Limb (tissue), 2 donors: ENCODE data around the gene SASH1.
A peak's percentile ranks its signal among the peaks of the same experiment; 100 is the strongest.

Source experiments
- DNase-seq, 2 donors: peaks; one replicate each; pipeline ENCODE4 v3.0.0-alpha.2; 2016; ENCODE audit errors: extremely low spot score in 2 of 2

The SASH1 gene

DNA sequence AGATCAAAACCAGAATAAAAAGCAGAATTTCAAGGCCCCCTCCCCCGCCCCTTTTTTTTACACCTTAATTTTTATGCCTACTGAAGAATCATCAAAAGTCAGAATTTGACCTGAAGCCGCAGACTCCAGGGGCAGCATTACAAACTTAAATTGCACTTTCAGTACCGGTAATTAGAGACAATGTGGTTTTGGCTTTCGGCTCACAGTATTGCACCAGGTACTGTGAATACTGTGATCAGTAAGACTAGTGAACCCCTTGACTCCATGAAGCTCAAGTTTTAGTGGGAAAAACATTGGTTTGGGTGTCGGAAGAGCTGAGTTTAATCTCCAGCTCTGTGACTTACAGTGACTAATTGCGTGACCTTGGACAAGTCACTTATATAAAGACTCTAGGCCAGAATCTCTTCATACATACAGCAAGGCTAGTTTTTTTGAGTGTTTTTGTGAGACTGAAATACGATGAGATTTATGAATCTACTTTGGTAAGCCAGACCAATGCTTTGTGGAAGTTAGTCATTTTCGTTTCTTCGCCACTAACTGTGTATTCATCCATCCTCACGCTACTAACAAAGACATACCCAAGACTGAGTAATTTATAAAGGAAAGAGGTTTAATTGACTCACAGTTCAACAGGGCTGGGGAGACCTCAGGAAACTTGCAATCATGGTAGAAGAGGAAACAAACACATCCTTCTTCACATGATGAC is 114.7 kb downstream of the SASH1 start:
- no peak for DNase-seq

DNA sequence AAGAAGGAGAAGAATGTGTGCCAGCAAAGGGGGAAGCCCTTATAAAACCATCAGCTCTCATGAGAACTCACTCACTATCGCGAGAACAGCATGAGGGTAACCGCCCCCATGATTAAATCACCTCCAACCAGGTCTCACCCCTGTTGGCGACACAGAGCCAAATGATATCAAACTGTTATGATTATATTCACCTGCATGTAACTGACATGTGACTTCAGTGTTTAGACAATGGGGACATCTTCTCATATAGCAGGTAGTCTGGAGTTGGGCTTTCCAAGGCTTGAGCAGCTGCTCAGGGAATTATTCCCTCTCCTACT is 115.2 kb downstream of the SASH1 start:
- no peak for DNase-seq

DNA sequence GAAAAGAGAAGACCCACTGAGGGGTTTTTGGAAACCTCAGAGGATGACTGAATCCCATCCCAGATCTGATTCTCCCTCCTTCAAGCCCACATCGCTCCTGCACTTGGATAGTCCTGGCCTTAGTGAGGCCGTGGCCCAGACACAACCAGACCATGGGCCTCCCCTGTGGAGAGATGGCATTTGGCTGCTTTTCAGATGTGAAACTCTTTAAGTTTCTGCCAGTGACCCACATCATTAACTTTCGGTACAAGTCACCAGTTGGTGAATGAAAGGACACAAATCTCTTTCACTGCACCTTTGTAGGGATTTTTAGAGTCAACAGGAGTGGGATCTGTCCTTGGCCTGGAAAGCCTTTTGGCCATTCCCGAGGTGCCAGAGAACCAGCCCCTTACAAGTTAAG is 116.6 kb downstream of the SASH1 start:
- DNase-seq: no peak

DNA sequence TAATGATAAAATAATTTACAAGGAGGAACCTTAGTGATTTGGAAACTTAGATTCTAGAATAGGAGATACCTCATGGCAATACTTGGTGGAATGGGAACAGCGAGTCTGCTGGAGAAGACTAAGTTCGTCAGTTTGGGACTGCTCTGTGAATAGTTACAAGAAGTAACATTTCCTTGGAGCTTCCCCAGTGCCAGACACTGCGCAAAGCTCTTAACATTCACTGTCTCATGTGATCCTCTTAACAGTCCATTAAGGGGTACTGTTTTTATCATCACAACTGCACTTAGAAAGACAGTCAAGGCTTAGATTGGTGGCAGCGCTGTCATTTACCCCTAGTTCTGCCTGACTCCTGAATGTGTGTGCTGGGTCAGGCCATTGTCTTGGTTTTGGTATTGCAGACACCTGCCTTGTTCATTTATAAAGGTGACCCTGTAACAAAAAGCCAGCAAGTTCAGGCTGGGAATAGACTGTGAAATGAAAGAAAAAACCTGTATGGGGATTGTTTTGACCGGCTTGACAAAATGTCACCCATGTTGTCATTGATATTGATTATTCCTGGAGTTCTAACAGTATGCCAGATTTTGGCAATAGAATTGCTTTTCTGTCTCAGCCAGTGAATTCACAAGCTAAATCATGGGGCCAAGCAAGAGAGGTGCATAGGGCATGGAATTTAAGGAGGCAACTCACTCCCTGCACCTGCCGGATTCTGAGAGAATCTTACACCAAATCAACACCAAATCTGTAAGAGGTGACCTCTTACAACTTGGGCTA is 118.4 kb downstream of the SASH1 start:
- DNase-seq: no peak

DNA sequence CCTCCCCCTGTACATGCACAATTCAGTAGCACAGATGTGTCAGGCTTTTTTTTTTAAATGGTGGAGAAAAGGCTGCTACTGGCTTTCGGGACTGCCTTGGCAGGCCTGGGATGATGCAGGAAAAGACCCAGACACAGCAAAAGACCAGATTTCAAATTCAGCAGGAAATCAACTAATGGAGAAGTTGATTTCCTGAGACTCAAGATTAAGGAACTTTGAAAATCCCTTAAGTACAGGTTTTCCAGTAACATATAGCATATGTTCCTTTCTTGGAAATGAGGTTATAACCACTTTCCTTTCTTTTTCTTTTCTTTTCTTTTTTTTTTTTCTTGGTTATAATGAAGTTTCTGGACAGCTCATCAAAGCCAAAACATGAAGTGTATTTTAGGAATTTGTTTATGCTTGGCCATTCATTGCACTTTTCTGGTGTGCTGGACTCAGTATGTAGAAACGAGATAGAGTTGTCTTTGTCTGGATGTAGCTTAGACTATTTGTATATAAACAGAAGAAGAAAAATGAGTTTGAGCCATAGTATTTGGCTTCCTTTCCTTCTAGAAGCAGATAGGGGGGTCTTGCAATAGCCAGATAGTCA is 119.4 kb downstream of the SASH1 start:
- DNase-seq: no peak

DNA sequence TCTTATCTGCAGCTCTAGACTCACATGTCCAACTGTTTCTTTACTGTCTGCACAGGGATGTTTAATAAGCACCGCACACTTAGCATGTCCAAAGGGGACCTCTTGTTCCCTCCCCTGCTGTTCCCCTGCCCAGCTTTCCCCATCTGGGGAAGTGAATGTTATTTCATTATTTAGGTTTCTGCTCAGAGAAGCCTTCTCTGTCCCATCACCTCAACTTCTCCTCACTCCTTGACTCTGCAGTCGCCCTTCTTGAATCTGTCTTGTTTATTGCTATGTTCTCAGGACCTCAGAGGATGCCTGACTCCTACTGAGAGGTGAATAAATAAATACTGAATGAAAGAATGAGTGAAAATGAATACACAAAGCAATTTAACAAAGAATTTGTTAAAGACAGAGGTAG is 121.0 kb downstream of the SASH1 start:
- no peak for DNase-seq

DNA sequence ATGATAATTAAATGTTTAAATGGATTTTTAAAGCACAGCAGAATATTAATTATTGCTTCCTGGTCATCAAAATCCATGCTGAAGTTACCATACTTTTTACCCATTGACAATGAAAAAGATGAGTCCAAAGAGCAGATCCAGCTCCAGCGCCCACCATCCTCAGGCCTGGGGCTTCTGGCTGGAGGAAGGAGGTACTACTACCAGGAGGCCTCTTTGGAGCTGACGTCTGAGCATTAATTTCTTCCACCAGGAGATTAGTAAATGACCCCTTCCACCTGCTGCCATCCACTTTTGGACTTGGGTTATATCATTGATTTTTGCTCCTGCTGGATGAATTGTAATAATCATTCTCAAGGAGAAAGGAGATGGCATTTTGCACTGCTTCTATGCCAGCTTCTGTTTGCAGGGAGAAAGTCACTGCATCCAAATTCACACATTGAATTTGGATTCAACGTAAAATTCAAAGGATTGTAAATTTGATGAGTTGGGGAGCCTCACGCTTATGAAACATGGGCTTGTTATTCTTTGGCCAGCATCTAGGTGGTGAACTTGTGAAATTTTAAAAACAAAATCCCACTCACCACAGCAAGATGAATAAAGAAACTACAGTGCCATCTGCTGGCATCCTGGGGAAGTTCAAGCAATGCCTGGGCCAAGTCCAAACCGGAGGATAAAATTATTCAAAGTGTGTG is 121.8 kb downstream of the SASH1 start:
- peak; percentile 86 to 87 for DNase-seq

DNA sequence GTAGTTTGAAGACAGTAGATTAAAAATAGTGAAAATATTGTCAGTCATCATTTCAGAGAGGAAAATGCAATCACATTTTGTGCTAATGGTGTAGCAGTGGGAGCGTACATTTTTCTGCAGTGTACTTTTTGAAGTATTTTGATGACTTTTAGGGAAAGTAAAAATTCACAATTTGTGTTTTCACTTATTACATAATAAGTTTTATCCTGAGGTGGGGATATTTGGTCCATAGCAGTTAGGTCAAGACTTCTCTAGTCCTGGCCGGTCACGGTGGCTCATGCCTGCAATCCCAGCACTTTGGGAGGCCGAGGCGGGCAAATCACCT is 122.3 kb downstream of the SASH1 start:
- DNase-seq: no peak

DNA sequence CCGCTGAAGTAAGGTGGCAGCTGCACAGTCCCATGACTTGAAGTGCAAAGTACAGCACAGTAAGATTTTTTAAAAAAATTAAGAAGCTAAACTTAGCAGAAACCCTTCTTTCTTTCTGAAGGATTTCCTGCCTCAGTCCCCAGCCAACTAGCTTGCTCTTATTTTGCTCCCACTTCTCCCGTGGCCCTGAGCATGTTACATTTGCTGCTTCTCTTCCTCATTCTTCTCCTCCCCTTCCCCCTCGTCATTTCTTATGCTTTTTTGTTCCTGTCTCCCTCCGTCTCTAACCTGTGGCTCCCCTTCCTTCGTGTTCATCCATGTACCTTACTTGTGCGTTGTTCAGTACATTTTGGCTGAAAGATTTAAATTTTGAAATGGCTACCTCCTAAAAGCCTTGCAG is 123.0 kb downstream of the SASH1 start:
- DNase-seq: no peak

DNA sequence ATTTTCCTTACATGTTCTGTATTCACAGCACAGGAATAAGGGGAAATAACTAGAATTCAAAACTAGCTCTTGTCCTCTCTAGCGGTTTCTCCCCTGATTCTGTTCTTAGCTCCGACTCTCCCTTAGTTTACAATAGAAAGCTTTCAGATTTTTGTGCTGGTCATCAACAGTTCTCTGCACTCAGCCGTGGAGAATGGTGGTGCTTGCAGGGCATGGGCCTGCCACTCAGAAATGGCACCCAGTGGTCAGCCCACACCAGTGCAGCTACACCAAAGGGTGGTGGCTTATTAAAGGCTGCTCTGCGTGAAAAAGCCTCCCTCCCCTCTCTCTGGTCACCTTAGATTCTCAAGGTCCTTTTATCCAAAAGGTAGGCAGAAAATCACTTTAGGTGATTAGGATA is 123.5 kb downstream of the SASH1 start:
- no peak for DNase-seq

DNA sequence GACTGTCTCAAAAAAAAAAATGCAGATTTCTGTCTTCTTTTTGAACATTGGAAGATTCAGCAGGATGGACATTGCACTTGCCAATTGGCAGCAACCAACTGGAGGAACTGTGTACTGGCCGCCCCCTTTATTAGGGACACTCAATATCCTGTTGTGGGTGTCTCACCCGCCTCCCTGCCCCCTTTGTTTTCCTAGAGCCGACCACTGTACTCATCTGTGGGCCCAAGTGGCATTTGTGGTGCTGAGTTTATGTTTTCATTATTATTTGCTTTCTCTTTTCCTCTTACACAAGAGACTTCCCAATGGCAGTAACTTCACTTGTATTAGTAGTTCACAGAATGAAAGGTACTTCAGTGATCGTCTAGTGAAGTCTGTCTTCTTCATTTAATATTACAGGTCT is 125.3 kb downstream of the SASH1 start:
- DNase-seq: no peak

DNA sequence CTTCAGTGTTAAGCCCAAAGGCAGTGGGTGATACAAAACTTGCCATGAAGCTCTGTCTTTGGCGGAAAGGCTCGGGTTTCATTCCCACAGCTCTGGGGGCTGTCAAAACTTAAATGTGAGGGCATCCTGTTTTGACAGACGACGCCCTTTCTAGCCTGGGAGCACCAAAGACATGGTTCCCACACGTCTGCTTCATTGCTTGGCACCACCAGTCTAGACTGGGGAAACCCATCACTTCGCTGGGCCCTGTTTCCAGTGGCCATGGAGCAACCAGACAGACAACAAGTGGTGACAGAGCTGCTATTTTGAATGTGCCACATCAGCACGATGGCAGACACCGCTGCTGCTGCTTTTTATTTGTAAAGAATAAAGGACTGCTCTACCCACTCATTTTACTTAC is 127.5 kb downstream of the SASH1 start:
- no peak for DNase-seq

DNA sequence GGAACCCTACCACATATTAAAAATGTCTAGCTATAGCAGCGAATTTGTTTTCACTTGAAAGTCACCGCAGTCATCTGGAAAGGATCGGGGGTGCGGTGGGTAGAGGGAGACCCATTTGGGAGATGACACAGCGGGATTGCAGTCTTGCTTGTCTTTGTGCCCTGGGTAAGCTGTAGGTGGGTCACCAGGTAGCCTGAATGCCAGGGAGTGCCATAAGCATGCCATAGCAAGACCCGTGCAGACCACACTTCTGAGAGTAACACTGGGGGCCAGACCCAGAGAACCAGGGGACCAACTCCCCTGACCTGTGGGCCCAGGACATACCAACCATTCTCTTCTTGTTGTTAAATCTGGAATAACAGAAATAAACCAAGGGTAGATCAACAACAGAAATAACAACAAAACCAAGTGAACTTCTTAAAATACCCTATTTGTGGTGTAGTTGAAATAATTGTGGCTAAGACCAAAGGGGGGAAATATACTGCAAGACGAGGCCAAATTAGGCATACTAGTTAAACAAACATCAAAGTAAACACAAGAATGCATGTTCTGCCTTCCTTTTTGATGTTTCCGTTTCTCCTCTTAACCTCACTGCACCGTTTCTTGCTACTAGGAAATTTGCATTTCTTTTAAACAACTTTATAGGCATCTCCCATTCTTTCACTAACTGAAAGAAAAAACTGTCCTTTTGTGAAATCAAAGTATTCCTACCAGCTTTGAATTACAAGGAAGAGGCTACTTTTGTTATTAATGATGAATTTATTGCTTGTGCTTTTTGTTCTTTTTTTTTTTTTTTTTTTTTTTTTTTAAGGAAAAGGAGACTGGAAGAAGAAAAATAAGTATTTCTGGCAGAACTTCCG is 128.2 kb downstream of the SASH1 start:
- DNase-seq: no peak

DNA sequence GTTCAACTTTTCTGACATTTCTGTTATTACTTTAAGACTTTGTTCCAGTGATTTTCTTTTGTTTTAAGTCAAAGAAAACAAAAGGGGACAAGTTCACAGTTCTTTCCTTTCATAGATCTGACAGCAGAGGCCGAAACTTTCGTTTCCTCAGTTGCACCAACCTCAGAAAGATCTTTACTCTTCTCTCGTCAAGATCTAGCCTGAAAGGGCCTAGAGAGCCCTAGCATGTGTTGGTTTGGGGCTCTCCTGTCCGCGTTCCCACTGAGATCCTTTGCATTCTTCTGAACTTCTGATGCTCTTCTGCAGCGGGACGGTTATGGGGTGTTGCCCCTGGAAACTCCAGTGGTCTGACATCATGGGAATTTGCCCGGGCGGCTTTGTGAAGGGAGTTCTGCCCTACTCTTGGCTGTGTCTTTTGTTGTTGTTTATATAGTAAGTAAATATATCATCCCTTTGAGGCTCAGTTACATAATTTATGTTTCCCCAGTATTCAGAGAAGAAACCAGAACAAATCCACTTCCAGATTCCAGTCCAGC is 129.1 kb downstream of the SASH1 start:
- no peak for DNase-seq

DNA sequence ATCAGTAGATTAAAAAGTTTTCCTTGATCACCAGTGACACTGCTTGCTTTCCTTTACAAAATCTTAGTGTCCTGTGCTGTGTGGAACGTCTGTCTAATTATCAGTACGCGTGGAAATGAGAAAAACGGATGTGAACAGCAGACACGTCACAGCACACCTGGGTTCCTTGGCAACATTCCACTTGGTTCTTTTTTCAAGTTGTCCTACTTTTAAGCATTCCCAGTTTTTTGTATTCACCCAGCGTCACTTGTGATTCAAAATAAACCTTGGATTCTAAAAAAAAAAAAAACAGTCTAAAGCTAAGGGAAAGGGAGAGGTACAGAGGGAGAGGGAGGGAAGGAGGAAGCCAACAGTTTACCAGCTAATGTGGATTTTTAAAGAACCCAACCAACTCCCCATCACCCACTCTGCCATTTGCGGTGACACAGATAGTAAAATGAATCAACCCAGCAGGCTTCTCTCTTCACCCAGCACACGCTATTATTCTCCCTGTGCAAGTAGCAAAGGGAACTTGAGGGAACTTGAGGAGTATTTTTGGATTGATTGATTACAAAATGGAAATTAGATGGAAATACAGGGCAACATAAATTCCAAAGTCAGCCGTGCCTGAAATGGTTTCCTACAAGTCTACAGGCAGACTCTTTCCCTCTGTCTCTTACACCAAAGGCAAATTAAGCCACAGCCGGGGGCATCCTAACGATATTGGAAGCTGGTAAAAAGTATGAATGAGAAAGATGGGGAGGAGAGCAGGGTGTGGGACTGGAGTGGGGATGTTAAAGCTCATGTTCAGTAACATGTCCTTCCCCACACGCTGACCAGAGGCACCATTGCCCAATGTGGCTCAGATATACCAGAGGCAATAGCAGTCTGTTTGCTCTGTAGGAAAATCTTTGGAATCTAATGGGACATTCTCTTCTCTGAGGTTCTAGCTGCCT is 129.8 kb downstream of the SASH1 start:
- DNase-seq: no peak

DNA sequence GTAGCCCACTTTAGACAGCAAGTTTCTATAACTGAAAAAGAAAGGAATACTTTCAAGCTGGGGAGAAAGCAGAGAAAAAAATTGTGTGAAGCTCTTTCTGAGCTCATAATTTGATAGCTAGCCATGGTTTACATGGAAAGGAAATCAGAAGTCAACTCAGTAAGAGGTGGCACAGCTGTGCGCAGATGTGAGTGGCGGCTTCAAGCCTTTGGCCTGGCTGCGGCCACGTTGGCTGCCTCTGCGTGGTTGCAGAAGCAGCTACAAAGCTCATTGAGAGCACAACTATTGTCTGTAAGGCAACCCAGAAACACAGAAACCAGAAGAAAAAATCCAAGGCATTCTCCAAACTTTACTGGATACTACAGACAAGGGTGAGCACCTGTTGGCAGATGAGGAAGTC is 136.9 kb downstream of the SASH1 start:
- no peak for DNase-seq

DNA sequence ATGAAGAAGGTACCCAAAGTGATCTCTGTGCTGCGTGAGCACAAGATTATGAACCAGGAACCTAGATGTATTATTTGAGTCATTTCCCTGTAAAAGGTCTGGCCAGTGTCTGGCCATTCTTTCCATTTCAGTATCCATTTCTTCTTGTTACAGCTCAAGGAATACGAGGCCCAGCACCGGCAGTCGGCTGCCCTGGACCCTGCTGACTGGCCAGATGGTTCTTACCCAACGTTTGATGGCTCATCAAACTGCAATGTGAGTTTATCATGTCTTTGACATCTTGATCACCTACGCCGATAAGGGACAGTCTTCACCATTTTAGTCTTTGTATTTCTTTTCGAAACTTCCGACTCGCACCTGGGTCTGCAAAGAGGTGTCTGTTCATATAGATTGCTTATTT is 144.8 kb downstream of the SASH1 start:
- no peak for DNase-seq

DNA sequence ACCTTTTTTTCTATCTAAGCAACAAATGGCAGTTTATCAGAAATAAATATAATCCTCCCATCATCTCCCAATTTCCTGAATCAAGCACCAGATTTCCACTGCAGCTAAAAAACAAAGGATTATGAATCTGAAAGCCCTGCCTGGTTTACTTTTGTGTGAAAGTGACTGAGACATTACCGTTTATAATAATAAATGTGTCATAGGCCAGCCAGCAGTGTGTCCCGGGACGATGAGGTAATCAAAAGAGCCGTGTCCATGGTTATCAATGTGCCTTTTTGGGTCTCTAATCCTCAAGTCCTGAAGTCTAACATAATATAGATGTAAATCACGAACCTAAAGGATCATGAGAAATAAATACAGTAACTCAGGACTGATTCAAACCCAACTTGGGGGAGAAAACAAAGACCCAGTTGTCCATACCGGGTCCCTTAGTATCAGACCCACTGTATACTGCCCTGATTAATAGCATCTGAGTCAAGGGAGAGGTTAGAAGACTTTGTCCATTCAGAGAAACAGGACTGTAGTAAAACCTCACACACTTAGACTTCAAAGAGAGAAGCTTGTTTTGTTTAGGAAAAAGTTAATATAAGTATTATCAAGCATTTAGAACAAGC is 149.1 kb downstream of the SASH1 start:
- no peak for DNase-seq

DNA sequence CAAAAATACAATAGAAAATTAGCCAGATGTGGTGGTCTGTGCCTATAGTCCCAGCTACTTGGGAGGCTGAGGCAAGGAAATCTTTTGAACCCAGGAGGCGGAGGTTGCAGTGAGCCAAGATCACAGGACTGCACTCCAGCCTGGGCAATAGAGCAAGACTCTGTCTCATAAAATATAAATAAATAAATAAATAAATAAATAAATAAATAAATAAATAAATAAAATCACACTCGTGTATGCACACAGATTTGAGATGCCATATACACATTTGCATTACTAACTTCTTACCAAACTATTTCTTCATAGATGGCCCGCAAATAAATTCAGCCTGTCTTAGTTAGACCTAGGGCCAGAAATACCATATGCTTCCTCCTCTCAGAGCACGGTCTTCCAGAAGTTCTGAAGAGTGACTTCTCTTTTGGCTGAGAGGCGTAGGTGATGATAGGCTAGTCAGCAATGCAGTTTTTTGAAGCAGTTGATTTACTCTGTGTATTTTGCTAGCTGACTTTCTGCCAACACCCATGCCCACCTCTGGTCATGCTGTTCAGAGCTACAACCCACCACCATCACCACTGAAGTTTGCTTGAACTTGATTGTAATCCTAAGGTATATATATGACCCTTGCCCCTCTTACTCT is 150.1 kb downstream of the SASH1 start:
- DNase-seq: no peak
